SH-SY5Y (cell line): ENCODE results near the gene STARD6.

ENCODE experiments used
- GATA2 ChIP-seq: IDR thresholded peaks from 2 replicates; pipeline ENCODE4 v1.6.1; 2011; ENCODE audit warnings: mild to moderate bottlenecking, low read depth, low read length
- GATA3 ChIP-seq: IDR thresholded peaks from 2 replicates; pipeline ENCODE4 v1.6.1; 2011; ENCODE audit warnings: low read depth, mild to moderate bottlenecking, low read length, moderate library complexity

The STARD6 gene

GRCh38 chr18:54378057-54378456 lies 20.4 kb upstream of the STARD6 start:
- TF ChIP-seq GATA2 (no peak), GATA3 (no peak)

DNA sequence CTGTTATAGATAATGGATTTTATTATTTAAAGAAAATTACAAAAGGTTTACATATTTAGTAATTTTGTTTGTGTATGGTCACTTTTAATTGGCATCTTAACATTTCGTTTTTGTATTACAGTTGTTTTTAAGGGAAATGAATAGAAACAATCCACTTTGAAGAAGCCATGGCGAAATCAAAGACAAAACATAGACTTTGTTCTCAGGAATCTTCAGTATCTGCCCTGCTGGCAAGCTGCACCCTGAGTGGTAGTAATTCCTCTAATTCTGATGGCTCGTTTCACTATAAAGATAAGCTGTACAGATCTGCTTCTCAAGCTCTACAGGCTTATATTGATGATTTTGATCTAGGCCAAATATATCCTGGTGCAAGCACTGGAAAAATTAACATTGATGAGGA lies 2.7 kb upstream of the STARD6 start:
- no peak for TF ChIP-seq GATA3
- no peak for TF ChIP-seq GATA2

- no peak for TF ChIP-seq GATA3
- TF ChIP-seq GATA2 = no peak
Observed at GRCh38 chr18:54359233-54359632, 1.6 kb upstream of the STARD6 start.

DNA sequence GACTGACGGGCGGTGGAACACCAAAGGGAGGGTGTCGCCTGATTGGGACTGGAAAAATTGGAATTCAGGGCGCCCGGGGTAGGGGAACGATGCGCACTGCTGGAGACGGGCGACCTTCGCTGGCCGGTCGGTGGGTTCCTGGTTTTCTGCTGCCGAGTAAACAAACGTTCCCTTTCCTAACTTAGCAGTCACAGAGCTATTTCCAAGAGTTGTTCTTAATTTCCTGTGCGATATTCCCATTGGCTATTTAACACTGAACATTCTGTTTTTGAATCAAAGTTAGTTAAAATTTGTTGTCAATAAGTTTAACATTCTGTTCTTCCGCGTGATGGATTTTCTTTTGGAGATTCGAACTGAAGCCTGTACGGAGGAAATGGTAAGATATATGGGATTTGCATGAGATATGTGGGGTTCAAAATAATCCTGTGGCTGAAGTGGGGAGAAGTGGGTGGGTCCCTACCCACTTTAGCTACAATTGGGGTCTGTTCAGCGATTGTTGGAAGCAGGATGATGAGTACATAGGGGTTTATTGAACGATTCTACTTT lies 910 bp upstream of the STARD6 start:
- TF ChIP-seq GATA2 (no peak), GATA3 (no peak)

DNA sequence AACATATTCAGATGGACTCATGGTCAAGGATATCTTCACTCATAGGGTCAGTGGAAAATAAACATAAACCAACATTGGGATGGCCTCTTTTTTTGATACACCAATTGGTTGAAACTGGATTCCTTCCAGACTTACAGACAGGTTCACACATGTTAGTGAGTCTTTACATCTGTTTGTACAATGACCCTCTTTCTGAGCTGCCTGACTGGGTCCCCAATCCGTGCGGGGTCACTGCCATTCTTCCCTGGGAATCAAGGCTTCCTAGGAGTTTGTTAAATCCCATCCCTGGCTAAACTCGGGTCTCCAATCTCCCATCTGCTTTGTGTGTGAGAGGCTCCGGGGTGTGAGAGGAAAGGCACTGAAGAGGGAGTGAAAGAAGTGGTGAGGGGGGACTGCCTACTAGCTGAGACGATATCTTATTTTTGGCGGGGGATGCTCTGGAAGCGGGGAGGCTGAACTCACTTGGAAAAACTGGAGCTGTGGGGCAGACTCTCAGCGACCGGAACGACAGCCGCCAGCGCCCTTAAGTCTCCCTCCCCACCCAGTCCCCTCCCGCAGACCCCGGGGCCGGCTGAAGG lies 487 bp downstream of the STARD6 start:
- TF ChIP-seq GATA3 (no peak), GATA2 (no peak)

GRCh38 chr18:54351186-54351585 lies 6.5 kb downstream of the STARD6 start:
- TF ChIP-seq GATA3 (no peak), GATA2 (no peak)

- TF ChIP-seq GATA3 (no peak), GATA2 (no peak)
Observed at GRCh38 chr18:54338230-54338629, 19.4 kb downstream of the STARD6 start.

- TF ChIP-seq GATA3 = no peak
- no peak for TF ChIP-seq GATA2
Observed at GRCh38 chr18:54335638-54336173, 22.0 kb downstream of the STARD6 start.

DNA sequence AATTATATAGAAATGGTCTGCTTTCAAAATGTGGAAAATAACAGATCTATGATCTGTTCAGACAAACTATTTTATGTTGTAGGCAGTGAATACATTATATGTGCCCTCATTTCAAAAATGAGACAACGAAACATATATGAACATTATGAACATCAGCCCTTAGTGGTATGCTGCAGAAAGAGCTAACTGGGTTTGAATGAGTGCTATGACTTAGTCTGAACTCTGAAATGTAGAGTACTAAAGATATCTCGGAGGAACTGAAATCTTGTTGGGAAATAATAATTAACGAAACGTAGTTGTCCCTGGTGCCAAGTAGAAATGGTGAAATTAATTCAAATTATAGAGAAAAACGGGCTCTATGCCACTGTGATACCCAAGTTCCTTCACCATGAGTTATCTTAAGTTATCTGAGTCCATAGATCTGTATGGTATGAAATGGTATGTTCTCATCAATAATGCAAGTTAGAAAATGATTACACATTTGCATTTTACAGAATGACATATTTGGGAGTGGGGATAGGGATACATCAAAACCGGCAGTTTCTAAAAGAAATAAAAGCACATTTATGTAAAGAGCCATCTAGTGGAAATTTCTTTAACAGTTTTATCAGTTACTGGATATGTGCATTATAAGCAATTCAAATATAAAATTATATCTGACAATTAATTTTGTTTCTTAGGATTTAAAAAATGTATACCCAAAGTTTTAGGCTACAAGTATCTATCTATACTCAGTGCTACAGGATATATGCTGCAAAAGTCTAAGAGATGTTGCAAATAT lies 26.7 kb downstream of the STARD6 start:
- no peak for TF ChIP-seq GATA3

DNA sequence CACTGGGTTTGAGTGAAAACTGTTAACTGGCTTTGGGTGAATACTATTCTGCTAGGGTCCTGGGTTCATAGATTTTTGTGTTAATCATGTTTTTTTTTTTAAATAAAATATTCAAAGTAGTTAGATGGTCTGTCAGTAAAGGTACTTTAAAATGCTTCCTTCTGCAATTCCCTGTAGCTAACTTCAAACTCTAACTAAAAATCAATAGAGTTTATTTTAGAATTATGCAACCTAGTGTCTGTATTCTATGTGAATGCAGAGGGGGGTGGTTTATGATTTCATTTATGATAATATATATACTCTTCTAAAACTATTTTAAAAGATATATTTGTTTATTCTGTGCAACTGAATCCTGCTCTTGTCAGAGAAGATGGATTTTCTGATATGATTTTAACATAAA lies 27.9 kb downstream of the STARD6 start:
- TF ChIP-seq GATA3 = no peak
- no peak for TF ChIP-seq GATA2

- TF ChIP-seq GATA2 (no peak), GATA3 (no peak)
Observed at GRCh38 chr18:54327818-54328217, 29.8 kb downstream of the STARD6 start.

GRCh38 chr18:54323970-54324369 lies 33.7 kb downstream of the STARD6 start:
- TF ChIP-seq GATA3 = no peak
- no peak for TF ChIP-seq GATA2

DNA sequence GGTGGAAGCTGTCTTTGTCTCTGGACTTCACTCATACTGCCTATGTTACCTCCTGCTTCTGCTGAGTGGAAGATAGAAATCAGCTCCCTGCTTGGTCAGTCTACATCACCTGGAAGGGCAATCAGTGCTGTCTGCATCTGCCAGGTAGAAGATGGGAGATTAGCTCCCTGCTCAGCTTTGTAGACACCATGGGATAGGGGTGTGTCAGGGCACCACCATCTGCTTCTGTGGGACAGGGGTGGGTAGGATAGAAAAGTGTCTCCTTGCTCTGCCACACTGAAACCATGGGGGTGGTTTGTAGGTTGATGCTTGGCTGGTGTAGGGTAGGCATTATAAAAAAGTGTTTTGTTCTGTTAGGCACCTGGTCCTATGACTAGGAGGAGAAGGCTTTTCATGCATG lies 34.1 kb downstream of the STARD6 start:
- TF ChIP-seq GATA3 (no peak), GATA2 (no peak)

DNA sequence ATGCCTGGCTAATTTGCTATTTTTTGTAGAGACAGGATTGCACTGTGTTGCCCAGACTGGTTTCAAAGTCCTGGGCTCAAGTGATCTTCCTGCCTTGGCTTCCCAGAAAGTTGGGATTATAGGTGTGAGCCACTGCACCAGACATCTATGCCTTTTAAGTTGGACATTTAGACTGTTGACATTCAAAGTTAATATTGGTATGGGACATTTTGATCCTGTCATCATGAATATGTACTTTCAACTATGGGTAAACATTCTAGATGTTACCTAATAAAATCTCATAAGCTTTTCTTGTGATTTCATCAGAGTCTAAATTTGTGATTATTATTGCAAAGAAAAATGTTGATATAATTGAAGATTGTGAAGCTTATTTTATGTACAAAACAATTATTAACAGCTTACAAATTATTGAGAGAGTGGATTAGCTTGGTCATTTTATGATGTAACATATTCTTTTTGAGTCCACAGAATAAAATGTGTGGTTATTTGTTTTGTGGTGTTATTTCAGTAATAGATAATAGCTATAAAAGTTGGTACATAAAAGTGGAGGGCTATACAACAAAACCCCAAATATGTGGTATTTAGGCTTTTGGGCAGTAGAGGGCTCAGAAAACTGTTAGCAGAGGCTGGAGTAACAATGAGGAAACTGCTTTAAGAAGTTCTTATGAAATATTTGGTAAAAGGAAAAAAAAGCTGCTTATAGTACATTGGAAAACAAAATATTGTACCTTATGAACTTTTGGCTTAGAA lies 41.4 kb downstream of the STARD6 start:
- no peak for TF ChIP-seq GATA3
- TF ChIP-seq GATA2 = no peak

DNA sequence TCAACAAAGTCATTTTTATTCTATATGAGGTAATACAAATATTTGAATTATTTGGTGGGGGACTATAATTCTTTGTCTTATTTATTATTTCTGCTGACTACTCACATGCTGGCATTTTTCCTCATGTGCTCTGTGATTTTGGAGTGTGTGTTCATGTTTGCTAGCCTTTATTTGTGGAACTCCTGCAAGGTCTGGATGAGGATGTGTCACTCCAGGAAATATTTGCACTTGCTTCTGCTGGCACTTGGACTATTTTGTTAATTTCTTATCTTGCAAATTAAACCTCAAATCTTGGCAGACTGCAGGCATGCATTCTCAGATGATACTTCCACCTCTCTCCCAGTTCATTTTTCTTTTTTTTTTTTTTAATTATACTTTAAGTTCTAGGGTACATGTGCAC lies 54.2 kb downstream of the STARD6 start:
- TF ChIP-seq GATA3 (no peak), GATA2 (no peak)
